ENCODE data around the gene PYHIN1.

PYHIN1 gene

DNA sequence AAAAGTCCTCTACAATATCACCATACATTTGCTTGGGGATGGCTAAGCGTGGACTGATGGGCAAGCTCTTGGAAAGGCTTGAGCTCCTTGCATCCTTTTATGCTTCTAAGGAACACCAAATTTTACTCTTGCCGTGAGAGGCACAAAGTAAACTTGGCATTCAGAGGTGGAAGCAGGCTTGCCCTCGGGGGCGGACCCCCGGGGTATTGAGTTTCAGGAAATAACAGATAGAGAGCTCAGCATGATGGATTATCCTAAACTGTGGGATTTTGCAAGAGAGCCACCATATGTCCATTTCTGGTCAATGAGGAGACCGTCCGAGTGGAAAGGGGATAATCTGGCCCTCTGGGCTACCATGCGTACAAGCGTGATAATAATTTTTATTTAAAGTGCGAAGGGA, 92.4 kb downstream of the PYHIN1 start:
- no peak for DNase-seq

DNA sequence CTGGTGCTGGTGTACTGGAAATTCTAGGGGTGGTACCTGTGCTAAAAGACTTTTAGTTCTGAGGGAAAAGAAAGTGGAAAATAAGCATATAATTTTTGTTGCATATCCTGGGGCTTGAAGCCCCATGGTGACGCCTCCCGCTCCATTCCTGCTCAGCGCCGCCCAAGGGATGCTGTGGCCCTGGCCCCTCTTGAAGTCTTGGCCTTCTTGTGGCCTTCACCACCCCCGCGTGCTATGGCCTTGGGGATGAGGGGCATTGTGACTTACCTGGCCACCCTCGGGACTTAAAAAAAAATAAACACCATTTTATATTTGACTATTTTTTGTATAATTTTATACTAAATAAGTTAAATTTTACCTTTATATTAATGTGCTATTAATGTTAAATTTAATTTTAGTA, 93.7 kb downstream of the PYHIN1 start:
- no peak for DNase-seq

Measured in NCI-H2171 treated with DMSO at 0.1 percent for 48 hours (cell line).